ENCODE results near the gene GPR141.

- TF ChIP-seq EZH2 (IDR thresholded peaks at IDR 0.05; ENCODE audit: insufficient read depth, poor library complexity, severe bottlenecking) (no peak), EZH2phosphoT487 (IDR thresholded peaks at IDR 0.05; ENCODE audit: insufficient read depth, low read depth) (no peak)
Observed at GRCh38 chr7:37670436-37670835, 13.1 kb upstream of the GPR141 start.
